SK-N-SH (cell line): ENCODE results near the gene CAPN11. TPM values are rescaled to one million over a fixed set of nuclear protein-coding genes. Genes with fewer than 3 reads are reported as not detected.

Experiments used
- polyA plus RNA-seq, 3 experiments: library from polyadenylated mRNA; depleted of rRNA; stranded (reverse); fragments of >200 nt; gene quantifications; 2 replicates each; pipeline ENCODE4 v1.2.3, GENCODE V29; 2012
- small RNA-seq, 7 experiments: library from RNA; depleted of rRNA; stranded (forward); fragments of <200 nt; gene quantifications; one replicate each; pipeline ENCODE3, GENCODE V24; 2012

Gene CAPN11
- polyA plus RNA-seq, 1 of the 3 experiments (the other 2 are of a cell fraction) = not detected

Small RNAs within 50 kb of the gene (small RNA-seq; reads per million reads assigned to genes)
- gene RN7SL811P = 0 reads per million in 7 experiments

Other genes starting within 250 kb of the CAPN11 start
- 92.4 and 97.0 TPM in 2 replicates for gene MRPL14, start 31.4 kb upstream of the CAPN11 start, polyA plus RNA-seq (2012; rRNA removed)
- 52.7 and 63.2 TPM in 2 replicates for gene TMEM63B, start 31.3 kb upstream of the CAPN11 start, polyA plus RNA-seq (2012; rRNA removed)
- 0.13 TPM in 1 of 2 replicates, not detected in the other for gene MYMX, start 58.1 kb downstream of the CAPN11 start, polyA plus RNA-seq (2012; rRNA removed)
- 44.5 and 49.7 TPM in 2 replicates for gene SLC29A1, start 64.8 kb downstream of the CAPN11 start, polyA plus RNA-seq (2012; rRNA removed)
- gene HSP90AB1, start 88.3 kb downstream of the CAPN11 start, polyA plus RNA-seq (2012; rRNA removed) = 843 and 1,069 TPM in 2 replicates
- gene SLC35B2, start 98.7 kb downstream of the CAPN11 start, polyA plus RNA-seq (2012; rRNA removed) = 125 and 163 TPM in 2 replicates
- gene NFKBIE, start 106.7 kb downstream of the CAPN11 start, polyA plus RNA-seq (2012; rRNA removed) = 5.8 and 6.4 TPM in 2 replicates
- gene TMEM151B, start 111.6 kb downstream of the CAPN11 start, polyA plus RNA-seq (2012; rRNA removed) = 0.05 and 0.10 TPM in 2 replicates
- gene AARS2, start 154.5 kb downstream of the CAPN11 start, polyA plus RNA-seq (2012; rRNA removed) = 9.0 and 9.5 TPM in 2 replicates
- gene SPATS1, start 183.8 kb downstream of the CAPN11 start, polyA plus RNA-seq (2012; rRNA removed) = not detected in 2 replicates
- 6.0 and 7.3 TPM in 2 replicates for gene CDC5L, start 228.9 kb downstream of the CAPN11 start, polyA plus RNA-seq (2012; rRNA removed)